VCaP (cell line): Measurements from ENCODE around the gene KCTD21.

Experiments
- H3K27ac ChIP-seq: fragments of 450-650 bp; 2 replicates; pipeline ENCODE4 v1.5.1; 2017
- TF ChIP-seq, protein P1 (sequence below): fragments of 450-650 bp; conservative IDR thresholded peaks from 2 replicates; pipeline ENCODE4 v1.5.1; 2017; ENCODE audit warnings: mild to moderate bottlenecking, moderate library complexity

KCTD21 gene

DNA sequence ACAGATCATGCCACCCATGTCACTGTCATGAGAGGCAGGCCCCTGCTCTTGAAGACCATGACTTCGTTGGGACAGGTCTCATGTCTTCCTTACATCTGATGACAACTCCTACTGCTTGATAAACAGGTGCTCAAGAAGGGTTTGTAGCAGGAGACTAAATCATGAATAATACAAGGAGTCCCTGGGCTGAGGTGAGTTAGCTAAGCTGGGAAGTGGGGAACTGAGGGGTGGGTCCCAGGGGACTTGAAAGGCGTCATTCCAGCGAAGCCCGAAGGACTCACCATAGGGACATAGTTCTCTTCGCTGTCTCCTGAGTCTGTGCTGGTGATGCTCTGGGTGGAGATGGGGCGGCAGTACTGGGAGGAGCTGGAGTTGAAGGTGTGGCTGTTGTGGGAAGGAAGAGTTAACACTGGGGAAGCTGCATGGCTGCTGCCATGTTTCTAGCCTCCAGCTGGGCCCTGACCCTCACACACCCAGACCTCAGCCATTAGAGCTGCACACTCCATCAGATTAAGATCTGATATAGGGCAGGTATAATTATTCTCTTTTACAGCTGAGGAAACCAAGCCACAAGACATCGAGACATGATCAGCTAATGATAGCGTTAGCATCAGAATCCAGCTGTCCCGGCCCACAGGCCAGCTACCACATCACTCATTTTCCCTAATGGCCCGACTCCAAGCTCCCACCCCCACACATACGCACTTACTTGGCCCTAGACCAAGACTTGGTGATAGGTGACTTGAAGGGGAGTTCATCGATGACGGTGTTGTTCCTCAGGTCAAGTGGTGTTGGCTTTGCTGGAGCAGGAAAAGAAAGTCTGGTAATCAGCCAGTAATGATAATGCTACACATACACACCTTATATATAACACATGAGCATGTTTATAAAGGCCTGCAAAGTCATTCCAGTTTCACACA, 33.2 kb upstream of the KCTD21 start:
- TF ChIP-seq, protein P1, sequence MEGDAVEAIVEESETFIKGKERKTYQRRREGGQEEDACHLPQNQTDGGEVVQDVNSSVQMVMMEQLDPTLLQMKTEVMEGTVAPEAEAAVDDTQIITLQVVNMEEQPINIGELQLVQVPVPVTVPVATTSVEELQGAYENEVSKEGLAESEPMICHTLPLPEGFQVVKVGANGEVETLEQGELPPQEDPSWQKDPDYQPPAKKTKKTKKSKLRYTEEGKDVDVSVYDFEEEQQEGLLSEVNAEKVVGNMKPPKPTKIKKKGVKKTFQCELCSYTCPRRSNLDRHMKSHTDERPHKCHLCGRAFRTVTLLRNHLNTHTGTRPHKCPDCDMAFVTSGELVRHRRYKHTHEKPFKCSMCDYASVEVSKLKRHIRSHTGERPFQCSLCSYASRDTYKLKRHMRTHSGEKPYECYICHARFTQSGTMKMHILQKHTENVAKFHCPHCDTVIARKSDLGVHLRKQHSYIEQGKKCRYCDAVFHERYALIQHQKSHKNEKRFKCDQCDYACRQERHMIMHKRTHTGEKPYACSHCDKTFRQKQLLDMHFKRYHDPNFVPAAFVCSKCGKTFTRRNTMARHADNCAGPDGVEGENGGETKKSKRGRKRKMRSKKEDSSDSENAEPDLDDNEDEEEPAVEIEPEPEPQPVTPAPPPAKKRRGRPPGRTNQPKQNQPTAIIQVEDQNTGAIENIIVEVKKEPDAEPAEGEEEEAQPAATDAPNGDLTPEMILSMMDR: no peak
- H3K27ac ChIP-seq: no peak overlapping the region

DNA sequence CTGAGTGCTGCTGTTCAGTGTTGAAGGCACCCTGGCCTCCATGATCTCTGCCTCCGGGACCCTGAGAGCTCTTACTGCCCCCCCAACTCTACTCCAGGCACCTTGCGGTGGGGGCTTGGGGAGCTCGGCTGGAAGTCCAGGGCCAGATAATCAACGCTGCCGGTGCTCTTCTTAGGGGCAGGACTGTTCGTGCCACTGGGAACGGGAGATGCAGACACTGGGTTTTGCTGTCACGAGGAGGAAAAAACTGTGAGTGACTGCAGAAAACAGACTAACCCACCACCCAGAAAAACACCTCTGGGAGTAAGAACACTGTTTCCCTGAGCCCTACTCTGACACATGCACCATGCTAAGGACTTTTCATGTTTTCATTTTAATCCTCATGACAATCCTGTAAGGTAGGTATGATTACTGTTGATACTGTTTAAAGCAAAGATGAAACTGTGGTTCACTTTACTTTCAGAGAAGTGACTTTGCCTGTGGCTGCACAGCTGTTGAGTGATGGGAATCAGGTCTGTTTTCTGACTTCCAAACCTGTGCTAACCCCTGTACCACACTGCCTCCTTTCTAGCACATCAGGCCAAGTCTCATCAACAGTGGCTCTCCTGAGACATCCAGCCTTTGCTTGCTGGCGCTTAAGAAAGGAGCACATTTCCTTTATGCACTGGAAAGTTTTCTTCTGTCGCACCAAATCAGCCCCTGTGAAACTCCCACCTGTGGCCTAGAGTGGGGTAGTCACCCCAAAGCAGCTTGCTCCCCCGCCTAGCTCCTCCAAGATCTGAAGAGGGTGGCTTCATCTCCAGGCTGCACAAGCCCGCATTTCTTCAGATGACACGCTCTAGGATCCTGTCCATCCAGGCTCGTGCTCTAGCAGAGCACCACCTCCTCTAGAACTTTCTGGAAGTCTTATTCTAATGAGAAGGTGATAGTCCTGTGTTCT, 32.1 kb upstream of the KCTD21 start:
- TF ChIP-seq, protein P1: no peak
- no peak overlapping the region for H3K27ac ChIP-seq

DNA sequence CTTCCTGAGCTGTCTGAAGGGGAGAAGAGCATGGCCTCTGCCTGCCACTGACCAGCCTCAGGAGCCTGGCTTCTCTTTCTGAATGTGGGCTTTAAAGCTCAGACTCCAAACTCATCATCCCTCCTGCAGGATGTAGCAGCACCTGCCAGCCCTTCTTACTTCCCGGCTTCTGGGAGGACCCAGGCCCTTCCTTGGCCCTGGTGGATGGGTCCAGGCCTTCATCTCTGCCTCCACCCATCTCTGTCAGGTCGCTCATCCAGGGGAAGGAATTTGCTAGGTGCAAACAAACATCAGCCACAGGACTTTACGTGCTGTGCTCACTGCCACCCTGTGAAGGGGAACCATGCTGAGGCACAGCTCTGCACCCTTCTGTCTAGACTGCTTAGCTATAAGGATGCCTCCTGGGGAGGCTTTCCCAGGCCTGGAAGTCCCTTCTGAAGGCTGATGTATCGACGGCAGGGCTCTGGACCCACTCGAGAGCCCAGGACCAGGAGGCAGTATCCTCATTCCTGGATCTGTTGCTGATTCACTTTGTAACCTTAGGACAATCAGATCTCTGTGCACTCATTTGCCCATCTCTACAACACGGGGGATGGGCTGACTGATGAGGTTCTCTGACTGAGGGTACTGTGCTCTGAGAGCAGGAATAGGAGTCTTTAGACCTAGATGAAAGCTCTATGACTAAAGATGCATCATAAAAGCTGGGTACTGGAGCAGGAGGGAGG, 31.2 kb upstream of the KCTD21 start:
- TF ChIP-seq, protein P1: no peak
- no peak overlapping the region for H3K27ac ChIP-seq

DNA sequence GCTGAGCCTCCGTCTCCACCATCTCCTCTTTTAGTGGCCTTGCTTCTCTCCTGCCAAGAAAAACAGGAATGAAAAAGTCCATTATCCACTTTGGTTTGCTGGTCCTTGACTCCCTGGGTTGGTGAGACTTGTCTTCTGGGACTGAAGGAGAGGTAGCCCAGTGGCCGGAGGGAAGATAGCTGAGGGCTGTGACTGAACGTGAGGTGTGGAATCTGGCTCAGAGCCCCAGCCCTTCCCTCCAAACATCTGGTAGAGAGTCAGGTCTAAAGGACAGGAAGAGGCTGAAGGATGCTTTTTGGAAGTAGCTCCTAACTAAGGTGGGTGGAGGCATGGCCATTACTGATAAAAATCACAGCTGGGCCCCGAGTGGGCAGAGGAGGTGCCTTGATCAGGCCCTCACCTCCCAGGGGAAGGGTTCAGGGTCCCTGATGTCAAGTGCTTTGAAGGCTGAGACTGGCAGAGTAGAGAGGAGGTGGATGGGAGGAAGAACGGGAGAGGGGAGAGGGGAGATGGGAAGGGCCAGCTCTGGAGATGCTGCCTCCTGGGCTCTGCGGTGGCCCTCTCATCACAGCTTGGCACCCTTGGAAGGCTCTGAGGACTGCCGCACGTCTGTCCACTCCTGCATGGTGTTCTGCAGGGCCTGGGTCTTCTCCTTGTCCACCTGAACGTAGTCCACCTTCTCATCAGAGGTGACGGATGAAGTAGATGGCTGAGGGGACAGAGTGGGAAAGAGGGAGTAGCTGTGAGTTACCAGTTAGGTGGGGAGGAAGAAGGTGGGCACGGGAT, 30.5 kb upstream of the KCTD21 start:
- TF ChIP-seq, protein P1: no peak
- no peak overlapping the region for H3K27ac ChIP-seq

DNA sequence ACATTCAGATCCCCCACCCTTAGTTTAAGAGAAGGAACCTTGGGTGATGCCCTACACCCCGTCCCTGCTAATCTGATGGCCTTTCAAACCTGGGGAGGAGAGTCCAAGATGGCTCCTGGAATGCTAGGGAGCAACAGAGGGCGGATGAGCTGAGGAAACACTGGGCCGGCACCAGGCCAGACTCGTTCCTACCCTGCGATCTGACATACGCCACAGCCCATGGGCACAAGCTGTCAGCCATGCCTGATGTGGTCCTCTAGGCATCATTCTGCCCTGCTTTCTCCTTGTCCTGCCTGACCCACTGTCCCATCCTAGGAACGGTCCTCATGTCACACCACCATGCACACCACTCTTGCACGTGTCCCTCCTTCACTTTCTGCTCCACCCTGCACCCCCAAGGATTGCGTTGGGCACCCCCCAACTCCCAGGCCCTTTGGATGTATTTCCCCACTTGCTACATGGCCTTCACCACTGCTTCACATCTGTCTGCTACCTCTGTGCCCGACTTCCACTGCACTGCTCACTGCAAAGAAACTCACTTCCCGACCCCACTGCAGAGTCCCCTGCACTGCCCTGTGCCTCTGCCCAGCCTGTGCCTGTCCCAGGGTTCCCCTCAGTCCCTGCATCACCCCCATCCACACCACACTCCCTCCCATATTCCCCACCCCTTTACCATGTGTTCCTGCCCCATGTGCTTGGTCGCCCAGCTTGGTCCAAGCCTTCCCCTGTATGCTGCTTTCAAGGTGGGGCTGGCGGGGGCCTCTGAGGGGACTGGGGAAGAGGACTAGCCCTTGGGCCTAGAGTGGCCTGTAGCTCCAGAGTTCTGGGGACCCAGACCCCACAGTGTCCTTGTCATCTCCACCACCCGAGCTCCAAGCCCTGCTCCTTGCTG, 29.5 kb upstream of the KCTD21 start:
- TF ChIP-seq, protein P1: no peak
- no peak overlapping the region for H3K27ac ChIP-seq
